Astrocyte (in vitro differentiated cells and primary cell): ENCODE data around the gene CDH13.

ENCODE experiments used
- CTCF ChIP-seq: IDR thresholded peaks from 2 replicates; pipeline ENCODE4 v1.5.1; 2011; ENCODE audit warnings: low read depth, mild to moderate bottlenecking, inconsistent platforms, low read length, moderate library complexity; ENCODE audit not compliant: insufficient read depth
- EZH2 ChIP-seq: IDR thresholded peaks from 2 replicates; pipeline ENCODE4 v1.6.1; 2012; ENCODE audit warnings: mild to moderate bottlenecking, low read length, inconsistent platforms; ENCODE audit not compliant: insufficient read depth

- TF ChIP-seq CTCF (no peak), EZH2 (no peak)
Observed at GRCh38 chr16:82793528-82794245, 166.9 kb downstream of the CDH13 start.
